GM12891 (cell line): ENCODE data around the gene SCN7A. TPM values are rescaled to one million over a fixed set of nuclear protein-coding genes. Genes with fewer than 3 reads are reported as not detected.

ENCODE experiments used
- DNase-seq: peaks from one replicate; pipeline ENCODE4 v3.0.0; 2011; ENCODE audit warnings: low spot score; ENCODE audit not compliant: insufficient read length
- FAIRE-seq: peaks from 2 replicates; lab custom pipeline; 2011; peaks lifted over from hg19 to GRCh38; lab: Jason Lieb, UNC
- PAX5 ChIP-seq: IDR thresholded peaks from 2 replicates; pipeline ENCODE4 v1.6.1; 2011; ENCODE audit warnings: low read length, moderate library complexity, mild to moderate bottlenecking; ENCODE audit not compliant: insufficient read depth, severe bottlenecking
- POLR2A ChIP-seq: IDR thresholded peaks from 2 replicates; pipeline ENCODE4 v1.6.1; 2011; ENCODE audit warnings: low read depth, low read length, control low read depth
- POLR2AphosphoS5 ChIP-seq: IDR thresholded peaks from 2 replicates; pipeline ENCODE4 v1.6.1; 2011; ENCODE audit warnings: low read depth, low read length, control low read depth
- POU2F2 ChIP-seq: IDR thresholded peaks from 2 replicates; pipeline ENCODE4 v1.6.1; 2011; ENCODE audit warnings: low read depth, mild to moderate bottlenecking, control low read depth, low read length, moderate library complexity
- SPI1 ChIP-seq: IDR thresholded peaks from 2 replicates; pipeline ENCODE4 v1.6.1; 2011; ENCODE audit warnings: low read depth, low read length, control low read depth
- TAF1 ChIP-seq: IDR thresholded peaks from 2 replicates; pipeline ENCODE4 v1.6.1; 2011; ENCODE audit warnings: low read depth, low read length, control low read depth
- polyA plus RNA-seq: library from polyadenylated mRNA; unstranded; fragments of >200 nt; gene quantifications from one replicate; pipeline ENCODE4 v1.2.1, GENCODE V29; 2012; ENCODE audit warnings: low read depth, missing spikeins, inconsistent platforms; ENCODE audit not compliant: missing spikeins

Gene SCN7A
- not detected for polyA plus RNA-seq

DNA sequence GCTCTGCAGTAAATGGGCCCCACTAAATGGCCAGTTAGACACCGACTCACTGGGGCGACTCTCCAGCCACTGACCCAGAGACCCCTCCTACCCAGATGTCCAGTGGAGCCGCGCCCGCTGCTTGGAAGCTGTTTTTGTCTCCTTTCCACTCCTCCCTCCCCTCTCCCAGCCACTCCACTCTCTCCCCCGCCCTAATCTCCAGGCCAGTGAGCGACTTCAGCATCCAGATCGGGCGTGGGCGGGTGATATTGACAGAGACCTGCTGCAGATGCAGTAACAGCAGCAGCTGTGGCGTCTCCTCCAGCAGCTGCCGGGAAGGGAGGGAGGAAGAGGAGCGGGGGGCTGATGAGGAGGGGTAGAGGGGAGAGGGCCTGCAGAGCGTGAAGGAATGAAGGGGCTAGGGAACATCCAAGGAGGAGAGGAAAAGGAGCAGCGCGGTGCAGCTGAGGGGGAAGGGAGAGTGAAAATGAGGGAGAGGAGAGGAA, at the start of gene SCN7A:
TSS of gene SCN7A (minus strand) at position 110 of the 485 bp plus-strand sequence. CDS start 16,553 bp downstream, outside the sequence.
- TF ChIP-seq POLR2AphosphoS5, result no peak
- TF ChIP-seq POLR2A, result no peak
- no peak for FAIRE-seq
- no peak for DNase-seq

GRCh38 chr2:166539340-166540162, 45.5 kb upstream of the SCN7A start:
- TF ChIP-seq SPI1 (no peak), TAF1 (no peak), POLR2A (no peak), POLR2AphosphoS5 (no peak), POU2F2 (no peak), PAX5 (no peak)
- peak; percentile 93 for FAIRE-seq
- DNase-seq, result peak; percentile 5

GRCh38 chr2:166536111-166536510, 42.1 kb upstream of the SCN7A start:
- DNase-seq (no peak), FAIRE-seq (no peak)
- TF ChIP-seq POU2F2, result no peak
- no peak for TF ChIP-seq TAF1
- no peak for TF ChIP-seq POLR2AphosphoS5
- no peak for TF ChIP-seq SPI1
- no peak for TF ChIP-seq POLR2A
- no peak for TF ChIP-seq PAX5

DNA sequence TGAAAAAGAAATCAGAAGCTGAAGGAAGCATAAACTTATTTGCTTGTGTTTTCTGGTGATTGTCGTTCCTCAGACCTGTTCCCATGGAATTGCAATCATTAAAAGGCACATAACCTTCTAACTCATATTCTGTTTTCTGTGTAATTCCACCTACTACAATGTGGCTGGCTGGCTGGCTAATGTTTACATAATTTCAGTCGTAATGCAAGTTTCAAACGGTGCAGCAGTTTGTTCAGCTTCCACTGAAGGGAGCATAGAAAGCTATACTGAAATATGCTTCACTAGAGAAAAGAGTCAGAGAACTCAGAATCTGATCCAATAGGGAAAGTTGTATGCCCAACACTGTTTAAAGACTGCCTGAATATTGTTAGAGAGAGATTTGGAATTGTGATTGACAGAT, 27.1 kb upstream of the SCN7A start:
- DNase-seq (no peak), FAIRE-seq (no peak)
- no peak for TF ChIP-seq POLR2AphosphoS5
- TF ChIP-seq PAX5, result no peak
- no peak for TF ChIP-seq POU2F2
- TF ChIP-seq TAF1, result no peak
- TF ChIP-seq SPI1, result no peak
- no peak for TF ChIP-seq POLR2A

- FAIRE-seq (no peak), DNase-seq (no peak)
- TF ChIP-seq POLR2AphosphoS5 (no peak), PAX5 (no peak), POLR2A (no peak), SPI1 (no peak), TAF1 (no peak), POU2F2 (no peak)
Observed at GRCh38 chr2:166520604-166521003, 26.6 kb upstream of the SCN7A start.

DNA sequence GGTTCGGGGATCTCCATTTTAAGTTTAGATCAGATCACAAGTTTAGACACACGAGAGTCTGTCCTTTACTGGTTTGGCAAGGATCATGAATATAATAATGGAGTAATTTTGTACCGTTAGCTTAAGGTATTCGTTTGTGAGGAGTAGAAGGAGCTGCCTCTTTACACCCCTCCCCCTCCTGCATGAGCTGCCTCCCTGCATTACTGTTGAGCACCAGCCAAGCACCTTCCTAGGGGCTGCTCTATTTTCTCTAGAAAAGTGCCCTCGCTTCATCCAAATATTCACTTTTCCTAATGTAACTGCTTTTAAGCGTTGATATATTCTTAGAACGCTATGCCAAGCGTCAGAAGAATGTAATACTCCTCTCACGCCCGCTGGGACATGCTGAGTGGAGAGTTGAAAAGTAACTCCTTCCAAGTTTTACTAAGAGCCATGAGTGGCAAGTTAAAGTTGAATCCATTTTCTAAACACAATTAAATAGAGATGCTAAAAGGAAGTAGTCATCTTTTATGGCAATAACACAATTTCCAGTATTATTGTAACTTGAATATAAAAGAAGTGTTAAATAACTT, 25.4 kb upstream of the SCN7A start:
- TF ChIP-seq POLR2AphosphoS5 (no peak), POLR2A (no peak), PAX5 (no peak), POU2F2 (no peak), SPI1 (no peak), TAF1 (no peak)
- FAIRE-seq, result no peak
- DNase-seq, result no peak

GRCh38 chr2:166518634-166519390, 24.8 kb upstream of the SCN7A start:
- no peak for FAIRE-seq
- TF ChIP-seq TAF1 (no peak), POLR2AphosphoS5 (no peak), POLR2A (no peak), SPI1 (no peak)
- DNase-seq, result no peak

DNA sequence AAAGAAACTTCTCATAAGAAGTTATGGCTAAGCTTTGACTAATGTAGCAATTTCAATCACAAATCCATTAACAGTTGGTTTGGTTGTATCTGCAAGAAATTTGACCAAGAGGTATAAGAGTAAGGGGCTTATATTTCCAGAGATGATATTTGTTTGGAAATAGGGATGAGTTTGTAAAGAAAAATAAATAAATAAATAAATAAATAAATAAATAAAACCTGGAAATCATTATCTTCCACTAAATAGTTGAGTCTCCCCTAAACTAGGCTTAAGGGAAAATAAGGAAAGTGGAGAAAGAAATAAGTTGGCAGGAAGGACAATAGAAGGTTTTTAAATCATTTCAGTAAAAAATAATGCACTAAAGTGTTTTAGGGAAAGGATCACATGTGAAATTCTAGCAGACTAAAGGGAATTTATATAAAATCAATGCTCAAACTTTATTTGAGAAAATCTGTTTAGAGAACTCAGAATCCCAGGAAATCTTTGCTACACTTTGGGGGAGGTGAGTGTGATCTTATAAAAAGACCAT, 23.5 kb upstream of the SCN7A start:
- TF ChIP-seq PAX5 (no peak), POLR2AphosphoS5 (no peak), SPI1 (no peak), TAF1 (no peak), POU2F2 (no peak), POLR2A (no peak)
- FAIRE-seq (no peak), DNase-seq (no peak)

DNA sequence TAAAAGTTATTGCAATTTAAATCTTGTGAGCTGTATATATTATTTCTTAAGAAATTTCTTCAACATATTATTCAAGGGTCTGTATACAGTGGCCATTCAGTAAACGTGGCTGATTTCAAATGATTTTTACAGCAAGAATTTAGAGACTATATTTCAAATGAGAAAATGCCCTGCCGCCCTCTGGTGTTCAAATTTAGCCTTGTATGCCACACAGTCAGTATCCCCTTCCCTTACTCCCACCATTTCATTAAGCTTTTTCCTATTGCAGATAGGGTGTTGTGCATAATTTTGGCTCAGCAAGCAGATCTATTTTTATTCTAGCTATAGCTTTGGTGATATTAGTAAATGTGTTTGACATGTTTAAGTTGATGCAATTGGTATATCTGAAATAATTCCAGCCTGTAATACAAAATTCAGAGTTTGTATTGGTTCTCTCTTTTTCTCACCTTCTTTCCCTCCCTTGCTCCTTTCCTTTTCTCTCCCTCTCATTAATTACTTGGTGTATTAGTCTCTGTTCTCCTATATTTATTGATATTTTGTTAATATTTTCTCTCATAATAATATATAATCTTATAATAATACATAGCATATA, 22.8 kb upstream of the SCN7A start:
- no peak for DNase-seq
- no peak for FAIRE-seq
- no peak for TF ChIP-seq POU2F2
- no peak for TF ChIP-seq SPI1
- no peak for TF ChIP-seq POLR2A
- no peak for TF ChIP-seq TAF1
- TF ChIP-seq PAX5, result no peak
- no peak for TF ChIP-seq POLR2AphosphoS5
